GM12873 (cell line): ENCODE data around the gene SP6.

Experiments used
- TF ChIP-seq, protein P1 (sequence below): IDR thresholded peaks from 2 replicates; pipeline ENCODE4 v1.5.1; 2012; ENCODE audit warnings: low read depth, mild to moderate bottlenecking, moderate library complexity, low read length, control low read depth; ENCODE audit not compliant: insufficient read depth; ENCODE audit errors: missing control alignments

SP6 gene

GRCh38 chr17:47837401-47838039 lies 13.4 kb downstream of the SP6 start:
- TF ChIP-seq, protein P1, sequence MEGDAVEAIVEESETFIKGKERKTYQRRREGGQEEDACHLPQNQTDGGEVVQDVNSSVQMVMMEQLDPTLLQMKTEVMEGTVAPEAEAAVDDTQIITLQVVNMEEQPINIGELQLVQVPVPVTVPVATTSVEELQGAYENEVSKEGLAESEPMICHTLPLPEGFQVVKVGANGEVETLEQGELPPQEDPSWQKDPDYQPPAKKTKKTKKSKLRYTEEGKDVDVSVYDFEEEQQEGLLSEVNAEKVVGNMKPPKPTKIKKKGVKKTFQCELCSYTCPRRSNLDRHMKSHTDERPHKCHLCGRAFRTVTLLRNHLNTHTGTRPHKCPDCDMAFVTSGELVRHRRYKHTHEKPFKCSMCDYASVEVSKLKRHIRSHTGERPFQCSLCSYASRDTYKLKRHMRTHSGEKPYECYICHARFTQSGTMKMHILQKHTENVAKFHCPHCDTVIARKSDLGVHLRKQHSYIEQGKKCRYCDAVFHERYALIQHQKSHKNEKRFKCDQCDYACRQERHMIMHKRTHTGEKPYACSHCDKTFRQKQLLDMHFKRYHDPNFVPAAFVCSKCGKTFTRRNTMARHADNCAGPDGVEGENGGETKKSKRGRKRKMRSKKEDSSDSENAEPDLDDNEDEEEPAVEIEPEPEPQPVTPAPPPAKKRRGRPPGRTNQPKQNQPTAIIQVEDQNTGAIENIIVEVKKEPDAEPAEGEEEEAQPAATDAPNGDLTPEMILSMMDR: no peak

GRCh38 chr17:47836601-47837000 lies 14.4 kb downstream of the SP6 start:
- TF ChIP-seq, protein P1: no peak

DNA sequence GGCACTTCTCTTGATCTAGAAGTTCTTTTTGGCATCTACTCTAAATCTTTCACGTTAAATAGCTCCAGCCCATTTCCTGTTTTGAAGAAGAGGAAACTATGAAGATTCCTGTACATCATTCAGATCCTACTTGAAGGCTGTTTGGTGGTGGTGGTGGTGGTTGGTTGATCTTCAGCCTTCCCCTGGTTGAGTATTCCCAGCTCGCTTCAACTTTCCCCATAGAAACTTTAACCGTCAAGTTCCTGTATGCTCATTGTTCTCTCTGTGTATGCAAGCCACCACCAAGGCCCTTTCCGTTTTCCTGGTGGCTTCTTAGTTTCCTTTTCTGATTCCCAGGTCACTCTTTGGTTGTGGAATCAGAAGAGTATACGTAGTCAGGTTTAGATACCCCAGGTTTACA lies 16.2 kb downstream of the SP6 start:
- TF ChIP-seq, protein P1: no peak

- TF ChIP-seq, protein P1: no peak
Measured at GRCh38 chr17:47831934-47832327, 19.0 kb downstream of the SP6 start.

GRCh38 chr17:47831003-47831933 lies 19.7 kb downstream of the SP6 start, which contains the start of the genes LRRC46 and MRPL10:
Gene LRRC46, plus strand, starts transcription at chr17:47831670. Its CDS starts 320 bp downstream, at chr17:47831990.
Gene MRPL10, minus strand, starts transcription at chr17:47831541. Its CDS starts 30 bp downstream, at chr17:47831511.
- TF ChIP-seq, protein P1: peak; percentile 43

DNA sequence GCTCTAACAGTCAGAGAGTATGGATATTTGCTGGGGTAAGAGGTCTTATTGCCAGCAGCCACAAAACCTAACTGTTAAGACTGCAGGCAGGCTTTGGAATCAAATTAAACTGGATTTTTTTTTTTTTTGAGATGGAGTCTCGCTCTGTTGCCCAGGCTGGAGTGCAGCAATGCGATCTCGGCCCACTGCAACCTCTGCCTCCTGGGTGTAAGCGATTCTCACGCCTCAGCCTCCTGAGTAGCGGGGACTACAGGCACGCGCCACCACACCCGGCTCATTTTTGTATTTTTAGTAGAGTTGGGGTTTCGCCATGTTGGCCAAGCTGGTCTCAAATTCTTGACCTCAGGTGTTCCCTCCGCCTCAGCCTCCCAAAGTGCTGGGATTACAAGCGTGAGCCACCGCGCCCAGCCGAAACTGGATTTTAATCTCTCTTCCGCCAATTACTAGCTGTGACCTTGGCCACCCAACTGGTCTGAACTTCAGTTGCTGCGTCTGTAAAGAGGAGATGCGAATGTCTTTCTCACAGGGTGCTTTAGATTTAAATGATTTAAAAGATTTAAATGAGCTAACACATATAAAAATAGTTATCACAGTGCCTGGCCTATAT lies 20.5 kb downstream of the SP6 start:
- TF ChIP-seq, protein P1: no peak

DNA sequence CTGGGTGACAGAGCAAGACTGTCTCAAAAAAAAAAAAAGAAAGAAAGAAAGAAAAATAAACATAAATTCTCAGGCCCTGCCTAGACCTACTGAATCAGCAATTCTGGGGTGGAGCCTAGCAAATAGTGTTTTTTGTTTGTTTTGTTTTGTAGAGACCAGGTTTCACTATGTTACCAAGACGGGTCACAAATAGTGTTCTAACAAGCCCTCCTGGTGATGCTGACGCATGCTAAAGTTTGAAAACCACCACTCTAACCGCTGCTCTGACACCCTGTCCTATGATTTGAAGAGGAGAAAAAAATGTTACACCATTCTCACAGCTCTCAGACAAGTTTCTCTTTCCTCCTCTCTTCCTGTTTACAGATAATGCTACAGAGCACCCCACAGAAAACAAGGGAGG lies 21.1 kb downstream of the SP6 start:
- TF ChIP-seq, protein P1: no peak
